ENCODE measurements around the gene SLC25A26. TPM values are rescaled to one million over a fixed set of nuclear protein-coding genes. Genes with fewer than 3 reads are reported as not detected.

Gene SLC25A26
- total RNA-seq, 1 donor from 2014 or later: 18.0 TPM

GRCh38 chr3:66344848-66345578 is 124.2 kb downstream of the SLC25A26 start:
- Histone ChIP-seq H3K4me1 (no peaks in the 10 kb centered on the region), H3K27me3 (no peaks in the 10 kb centered on the region), H3K9me3 (no peaks in the 10 kb centered on the region), H3K27ac (no peak overlapping the region), H3K36me3 (no peaks in the 10 kb centered on the region), H3K4me3 (no peak overlapping the region)
- TF ChIP-seq CTCF (IDR thresholded peaks at IDR 0.05): no peak
- no peak for ATAC-seq
- intact Hi-C loops (cut with DNase I): no loop called here
- no peak for DNase-seq

GRCh38 chr3:66348704-66349103 is 127.9 kb downstream of the SLC25A26 start:
- intact Hi-C loops (cut with DNase I): no loop called here
- Histone ChIP-seq H3K36me3 (no peaks in the 10 kb centered on the region), H3K4me3 (no peak overlapping the region), H3K27ac (no peak overlapping the region), H3K4me1 (no peaks in the 10 kb centered on the region), H3K9me3 (no peaks in the 10 kb centered on the region), H3K27me3 (no peaks in the 10 kb centered on the region)
- DNase-seq (no peak), ATAC-seq (no peak)
- no peak for TF ChIP-seq CTCF (IDR thresholded peaks at IDR 0.05)

- Histone ChIP-seq H3K27me3 (no peaks in the 10 kb centered on the region), H3K4me3 (no peak overlapping the region), H3K27ac (no peak overlapping the region), H3K36me3 (no peaks in the 10 kb centered on the region), H3K9me3 (no peaks in the 10 kb centered on the region), H3K4me1 (no peaks in the 10 kb centered on the region)
- intact Hi-C loops (cut with DNase I): no loop called here
- no peak for TF ChIP-seq CTCF (IDR thresholded peaks at IDR 0.05)
- ATAC-seq: no peak
- DNase-seq: no peak
Observed at GRCh38 chr3:66350601-66351000, 129.8 kb downstream of the SLC25A26 start.

- no peak for DNase-seq
- no peak for TF ChIP-seq CTCF (IDR thresholded peaks at IDR 0.05)
- Histone ChIP-seq H3K27me3 (no peaks in the 10 kb centered on the region), H3K36me3 (no peaks in the 10 kb centered on the region), H3K4me3 (no peak overlapping the region), H3K27ac (no peak overlapping the region), H3K4me1 (no peaks in the 10 kb centered on the region), H3K9me3 (no peaks in the 10 kb centered on the region)
- ATAC-seq: no peak
- intact Hi-C loops (cut with DNase I): no loop called here
Observed at GRCh38 chr3:66353039-66353438, 132.2 kb downstream of the SLC25A26 start.

- Histone ChIP-seq H3K4me1 (no peaks in the 10 kb centered on the region), H3K4me3 (no peak overlapping the region), H3K9me3 (no peaks in the 10 kb centered on the region), H3K36me3 (no peaks in the 10 kb centered on the region), H3K27ac (no peak overlapping the region), H3K27me3 (no peaks in the 10 kb centered on the region)
- TF ChIP-seq CTCF (IDR thresholded peaks at IDR 0.05): no peak
- DNase-seq (no peak), ATAC-seq (no peak)
- intact Hi-C loops (cut with DNase I): no loop called here
Observed at GRCh38 chr3:66353530-66353929, 132.7 kb downstream of the SLC25A26 start.

GRCh38 chr3:66354001-66354400 is 133.2 kb downstream of the SLC25A26 start:
- Histone ChIP-seq H3K27ac (no peak overlapping the region), H3K4me3 (no peak overlapping the region), H3K27me3 (no peaks in the 10 kb centered on the region), H3K36me3 (no peaks in the 10 kb centered on the region), H3K4me1 (no peaks in the 10 kb centered on the region), H3K9me3 (no peaks in the 10 kb centered on the region)
- no peak for ATAC-seq
- no peak for DNase-seq
- TF ChIP-seq CTCF (IDR thresholded peaks at IDR 0.05): no peak
- intact Hi-C loops (cut with DNase I): no loop called here
